Amniotic epithelial cell (primary cell): Measurements from ENCODE around the gene GOT1.

ENCODE experiments used
- DNase-seq: peaks from one replicate; pipeline ENCODE4 v3.0.0-alpha.2; 2010; ENCODE audit warnings: low read depth

The GOT1 gene

GRCh38 chr10:99433378-99434020, 3.1 kb upstream of the GOT1 start:
- no peak for DNase-seq

- no peak for DNase-seq
Measured at GRCh38 chr10:99432881-99433280, 2.5 kb upstream of the GOT1 start.

GRCh38 chr10:99432047-99432446, 1.6 kb upstream of the GOT1 start:
- no peak for DNase-seq

- DNase-seq = peak; percentile 29
Measured at GRCh38 chr10:99431190-99431760, 851 bp upstream of the GOT1 start.

GRCh38 chr10:99430116-99430450, 341 bp downstream of the GOT1 start:
- DNase-seq = no peak

GRCh38 chr10:99429517-99430095, 818 bp downstream of the GOT1 start:
- DNase-seq = no peak

- no peak for DNase-seq
Measured at GRCh38 chr10:99427566-99428190, 2.7 kb downstream of the GOT1 start.

GRCh38 chr10:99426689-99427088, 3.7 kb downstream of the GOT1 start:
- DNase-seq = no peak

- no peak for DNase-seq
Measured at GRCh38 chr10:99425204-99425603, 5.2 kb downstream of the GOT1 start.

- DNase-seq = no peak
Measured at GRCh38 chr10:99424656-99425055, 5.8 kb downstream of the GOT1 start.

- DNase-seq = no peak
Measured at GRCh38 chr10:99422529-99423096, 7.8 kb downstream of the GOT1 start.

GRCh38 chr10:99421233-99421739, 9.1 kb downstream of the GOT1 start:
- DNase-seq = no peak

- DNase-seq = no peak
Measured at GRCh38 chr10:99419688-99420087, 10.7 kb downstream of the GOT1 start.

- DNase-seq = no peak
Measured at GRCh38 chr10:99418910-99419624, 11.4 kb downstream of the GOT1 start.

- DNase-seq = no peak
Measured at GRCh38 chr10:99412099-99412498, 18.3 kb downstream of the GOT1 start.

GRCh38 chr10:99411546-99411945, 18.9 kb downstream of the GOT1 start:
- DNase-seq = no peak

GRCh38 chr10:99410876-99411275, 19.5 kb downstream of the GOT1 start:
- DNase-seq = no peak

- no peak for DNase-seq
Measured at GRCh38 chr10:99410146-99410545, 20.3 kb downstream of the GOT1 start.

GRCh38 chr10:99406149-99406548, 24.3 kb downstream of the GOT1 start:
- DNase-seq = no peak

GRCh38 chr10:99403674-99404073, 26.8 kb downstream of the GOT1 start:
- no peak for DNase-seq

- DNase-seq = no peak
Measured at GRCh38 chr10:99399664-99400063, 30.8 kb downstream of the GOT1 start.

GRCh38 chr10:99396471-99396870, 34.0 kb downstream of the GOT1 start:
- DNase-seq = peak; percentile 77
